HG02884 (cell line): Measurements from ENCODE around the gene C1orf56.
A peak's percentile ranks its signal among the peaks of the same experiment; 100 is the strongest.

Experiments used
- ATAC-seq: cut with Tn5 transposase; IDR thresholded peaks from one replicate; pipeline ENCODE4 v1.9.1; 2021; ENCODE audit warnings: mild to moderate bottlenecking, moderate library complexity; ENCODE audit not compliant: unreplicated experiment

Gene C1orf56, protein sequence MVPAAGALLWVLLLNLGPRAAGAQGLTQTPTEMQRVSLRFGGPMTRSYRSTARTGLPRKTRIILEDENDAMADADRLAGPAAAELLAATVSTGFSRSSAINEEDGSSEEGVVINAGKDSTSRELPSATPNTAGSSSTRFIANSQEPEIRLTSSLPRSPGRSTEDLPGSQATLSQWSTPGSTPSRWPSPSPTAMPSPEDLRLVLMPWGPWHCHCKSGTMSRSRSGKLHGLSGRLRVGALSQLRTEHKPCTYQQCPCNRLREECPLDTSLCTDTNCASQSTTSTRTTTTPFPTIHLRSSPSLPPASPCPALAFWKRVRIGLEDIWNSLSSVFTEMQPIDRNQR

DNA sequence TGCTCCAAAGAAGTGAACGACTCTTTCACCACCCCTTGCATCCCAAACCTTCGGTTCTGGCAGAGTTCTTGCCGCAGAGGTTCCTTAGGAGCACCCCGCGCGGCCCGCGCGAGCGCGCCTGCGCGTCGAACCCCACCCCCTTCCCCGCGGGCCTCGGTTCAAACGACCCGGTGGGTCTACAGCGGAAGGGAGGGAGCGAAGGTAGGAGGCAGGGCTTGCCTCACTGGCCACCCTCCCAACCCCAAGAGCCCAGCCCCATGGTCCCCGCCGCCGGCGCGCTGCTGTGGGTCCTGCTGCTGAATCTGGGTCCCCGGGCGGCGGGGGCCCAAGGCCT lies at the start of gene C1orf56:
C1orf56 (plus strand) TSS at position 161 of the 334 bp plus-strand sequence; CDS start at position 258, 97 bp downstream.
- ATAC-seq = peak; percentile 59

GRCh38 chr1:150997949-150998348 lies 49.6 kb upstream of the C1orf56 start:
- ATAC-seq = no peak

DNA sequence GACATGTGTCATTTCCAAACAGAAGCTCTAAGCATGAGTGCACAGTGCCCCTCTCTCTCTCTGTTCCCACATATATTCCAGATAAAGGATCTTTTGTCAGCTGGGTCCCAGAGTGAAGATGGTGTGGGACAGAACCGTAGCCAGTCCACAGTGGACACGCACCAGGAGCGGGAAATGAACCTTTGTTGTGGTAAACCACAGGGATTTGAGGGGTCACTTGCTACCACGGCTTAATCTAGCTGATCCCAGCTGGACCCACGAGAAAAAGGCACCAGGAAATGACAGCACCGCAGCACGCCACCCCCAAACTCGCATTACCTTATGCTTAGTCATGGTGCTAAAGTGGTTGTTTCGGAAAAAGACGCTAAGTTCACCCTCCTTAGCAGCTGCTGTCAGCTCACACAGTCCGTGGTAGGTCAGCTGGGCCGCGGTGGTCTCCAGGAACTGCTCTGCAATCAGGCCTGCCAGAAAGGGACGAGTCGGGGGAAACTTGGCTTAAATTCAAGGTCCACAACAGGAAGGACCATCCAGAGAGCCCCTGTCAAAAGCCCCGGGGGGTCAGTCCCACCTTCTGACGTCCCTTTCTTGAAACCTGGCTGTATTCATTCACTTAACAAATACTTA lies 48.4 kb upstream of the C1orf56 start:
- ATAC-seq = no peak

GRCh38 chr1:150999926-151000325 lies 47.6 kb upstream of the C1orf56 start:
- no peak for ATAC-seq

GRCh38 chr1:151000408-151000807 lies 47.1 kb upstream of the C1orf56 start:
- no peak for ATAC-seq

- ATAC-seq = no peak
Measured at GRCh38 chr1:151001602-151002001, 45.9 kb upstream of the C1orf56 start.

GRCh38 chr1:151002051-151002450 lies 45.5 kb upstream of the C1orf56 start:
- no peak for ATAC-seq

GRCh38 chr1:151002611-151003010 lies 44.9 kb upstream of the C1orf56 start:
- no peak for ATAC-seq

DNA sequence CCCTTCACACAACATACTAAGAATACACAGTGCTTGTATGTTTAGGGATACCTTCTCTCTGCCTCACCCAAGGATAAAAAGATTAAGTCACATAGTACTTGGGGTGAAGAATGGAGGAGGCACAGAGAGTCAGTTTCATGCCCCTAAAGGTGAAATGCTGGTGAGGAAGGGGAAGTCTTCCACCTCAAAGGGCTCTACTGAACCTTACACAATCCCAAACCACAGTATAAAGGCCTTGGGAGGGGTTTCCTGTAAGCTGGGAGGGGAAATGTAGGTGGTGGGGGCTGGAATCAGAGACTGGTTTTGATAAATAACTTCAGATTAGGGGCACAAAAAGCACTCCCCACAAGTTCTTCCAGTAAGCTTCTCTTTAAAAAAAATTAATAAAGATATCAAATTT lies 44.4 kb upstream of the C1orf56 start:
- no peak for ATAC-seq

- no peak for ATAC-seq
Measured at GRCh38 chr1:151005729-151006319, 41.7 kb upstream of the C1orf56 start.

- no peak for ATAC-seq
Measured at GRCh38 chr1:151006327-151007052, 41.1 kb upstream of the C1orf56 start, which contains the start of gene MINDY1. Gene MINDY1 (minus strand): TSS chr1:151006902. CDS start chr1:151002617, 4,285 bp downstream.

- no peak for ATAC-seq
Measured at GRCh38 chr1:151007853-151008243, 39.7 kb upstream of the C1orf56 start.

DNA sequence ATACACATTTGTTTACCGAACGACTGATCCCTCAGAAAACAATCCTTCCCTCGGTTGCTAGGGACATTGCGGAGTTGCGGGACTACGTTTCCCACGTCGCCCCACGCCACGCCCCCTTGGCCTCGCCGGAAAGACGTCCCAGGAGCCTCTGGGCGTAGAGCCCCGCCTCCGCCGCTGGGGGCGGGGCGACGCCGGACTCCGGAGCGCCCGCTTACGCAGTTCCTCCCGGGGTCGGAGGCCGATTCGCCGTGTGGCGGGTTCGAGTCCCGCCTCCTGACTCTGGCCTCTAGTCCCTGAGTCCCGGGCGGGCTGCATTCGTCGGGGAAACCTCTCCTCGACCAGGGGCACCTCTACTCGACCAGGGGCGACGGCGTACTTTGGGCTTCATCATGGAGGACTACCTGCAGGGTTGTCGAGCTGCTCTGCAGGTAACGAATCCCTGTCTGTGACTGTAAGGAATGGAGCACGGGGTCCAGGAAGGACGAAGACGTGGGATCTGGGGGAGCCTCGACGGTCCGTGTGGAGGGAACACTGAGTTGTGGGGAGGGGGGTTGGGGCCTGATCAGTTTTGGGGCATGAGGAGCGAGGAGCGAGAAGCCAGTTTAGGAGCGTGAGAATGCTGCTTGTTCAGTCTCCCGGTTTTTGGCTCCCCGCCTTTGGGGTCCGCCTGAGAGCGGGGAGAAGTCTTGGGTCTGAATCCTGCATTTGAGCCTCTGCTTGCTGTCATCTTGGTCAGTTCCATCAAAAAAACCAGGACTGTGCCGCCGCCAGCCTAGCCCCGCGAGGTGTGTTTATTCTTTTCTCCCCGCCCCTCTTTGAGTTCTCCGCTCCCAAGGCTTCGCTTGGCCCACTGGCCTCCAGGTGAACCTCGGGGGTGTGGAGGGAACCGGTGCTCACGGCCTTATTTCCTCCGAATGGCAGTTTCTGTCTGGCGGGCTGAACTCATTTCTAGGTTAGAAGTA lies 39.0 kb upstream of the C1orf56 start, which contains the start of gene PRUNE1:
PRUNE1 (plus strand) TSS at position 206 of the 962 bp plus-strand sequence; CDS start at position 390, 184 bp downstream.
- ATAC-seq = peak; percentile 63

DNA sequence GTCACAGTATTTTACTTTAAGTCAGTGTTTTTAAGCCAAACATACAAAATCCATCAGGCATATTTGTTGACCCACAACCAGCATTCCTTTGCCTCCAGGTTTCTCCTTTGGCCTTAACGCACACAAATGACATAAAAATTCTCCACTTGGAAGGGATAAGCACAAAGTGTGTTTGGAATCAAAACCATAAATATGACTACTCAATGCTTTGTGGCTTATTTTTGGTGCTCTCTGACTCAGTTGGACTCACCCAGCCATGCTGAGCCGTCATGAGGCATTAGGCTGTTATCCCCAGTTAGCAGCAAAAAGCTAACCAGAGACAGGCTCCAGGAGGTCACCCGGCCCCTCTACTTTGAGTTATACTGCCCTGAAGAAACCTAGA lies 38.4 kb upstream of the C1orf56 start:
- ATAC-seq = no peak

DNA sequence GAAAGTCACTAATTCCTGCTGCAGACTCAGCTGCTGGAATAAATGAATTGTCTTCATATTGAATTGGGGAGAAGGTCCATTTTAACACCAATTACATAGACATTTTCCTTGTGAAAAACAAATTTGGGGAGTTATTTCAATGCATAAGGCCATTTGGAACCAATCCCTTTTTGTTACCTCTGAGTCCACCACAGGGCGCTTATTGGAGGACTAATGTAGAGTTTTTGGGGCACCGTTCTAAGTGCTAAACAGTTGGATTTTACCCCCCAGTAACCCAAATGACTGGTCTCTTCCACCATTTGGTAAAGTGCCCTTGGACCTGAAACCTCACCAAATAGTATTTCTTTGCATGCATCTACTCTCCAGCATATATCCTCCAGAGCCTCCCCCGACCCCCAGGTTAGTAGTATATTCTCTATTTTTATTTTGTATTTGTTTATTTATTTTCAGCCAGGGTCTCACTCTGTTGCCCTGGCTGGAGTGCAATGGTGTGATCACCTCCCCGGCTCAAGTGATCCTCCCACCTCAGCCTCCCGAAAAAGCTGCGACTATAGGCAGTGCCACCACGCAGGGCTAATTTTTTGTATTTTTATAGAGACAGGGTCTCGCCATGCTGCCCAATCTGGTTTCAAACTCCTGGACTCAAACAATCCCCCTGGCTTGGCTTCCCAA lies 37.7 kb upstream of the C1orf56 start:
- ATAC-seq = no peak

- ATAC-seq = no peak
Measured at GRCh38 chr1:151010346-151010726, 37.2 kb upstream of the C1orf56 start.

GRCh38 chr1:151011154-151011850 lies 36.2 kb upstream of the C1orf56 start:
- no peak for ATAC-seq

DNA sequence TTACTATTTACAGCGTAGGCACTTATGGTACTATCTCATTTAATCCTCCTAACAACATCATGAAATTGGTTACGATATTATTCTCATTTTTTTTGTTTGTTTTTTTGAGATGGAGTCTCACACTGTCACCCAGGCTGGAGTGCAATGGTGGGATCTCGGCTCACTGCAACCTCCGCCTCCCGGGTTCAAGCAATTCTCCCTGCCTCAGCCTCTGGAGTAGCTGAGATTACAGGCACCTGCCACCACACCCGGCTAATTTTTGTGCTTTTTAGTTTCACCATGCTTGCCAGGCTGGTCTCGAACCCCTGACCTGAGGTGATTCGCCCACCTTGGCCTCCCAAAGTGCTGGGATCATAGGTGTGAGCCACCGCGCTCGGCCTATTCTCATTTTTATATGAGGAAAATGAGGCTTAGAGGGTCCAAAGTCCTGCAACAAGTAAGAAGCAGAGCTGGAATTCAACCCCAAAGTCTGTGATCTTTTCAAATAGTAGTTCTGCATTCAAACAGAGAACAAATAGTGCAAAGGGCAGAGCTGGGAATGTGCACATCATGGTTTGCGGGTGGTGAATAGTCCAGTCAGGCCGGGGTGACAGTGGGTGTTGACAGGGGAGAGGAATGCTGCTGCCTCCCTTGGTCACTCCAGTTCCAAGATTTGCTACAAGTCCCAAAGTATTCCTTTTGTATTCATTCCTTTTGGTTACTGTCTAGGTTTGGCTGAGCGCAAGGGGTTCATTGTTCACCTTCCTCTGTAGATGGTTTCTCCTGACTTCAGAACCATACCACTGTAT lies 34.7 kb upstream of the C1orf56 start:
- no peak for ATAC-seq
